ENCODE data around the gene ATP6V1G2. TPM values are rescaled to one million over a fixed set of nuclear protein-coding genes. Genes with fewer than 3 reads are reported as not detected.

Gene ATP6V1G2
- total RNA-seq, 1 experiment from 2014 or later = 1.2 TPM

DNA sequence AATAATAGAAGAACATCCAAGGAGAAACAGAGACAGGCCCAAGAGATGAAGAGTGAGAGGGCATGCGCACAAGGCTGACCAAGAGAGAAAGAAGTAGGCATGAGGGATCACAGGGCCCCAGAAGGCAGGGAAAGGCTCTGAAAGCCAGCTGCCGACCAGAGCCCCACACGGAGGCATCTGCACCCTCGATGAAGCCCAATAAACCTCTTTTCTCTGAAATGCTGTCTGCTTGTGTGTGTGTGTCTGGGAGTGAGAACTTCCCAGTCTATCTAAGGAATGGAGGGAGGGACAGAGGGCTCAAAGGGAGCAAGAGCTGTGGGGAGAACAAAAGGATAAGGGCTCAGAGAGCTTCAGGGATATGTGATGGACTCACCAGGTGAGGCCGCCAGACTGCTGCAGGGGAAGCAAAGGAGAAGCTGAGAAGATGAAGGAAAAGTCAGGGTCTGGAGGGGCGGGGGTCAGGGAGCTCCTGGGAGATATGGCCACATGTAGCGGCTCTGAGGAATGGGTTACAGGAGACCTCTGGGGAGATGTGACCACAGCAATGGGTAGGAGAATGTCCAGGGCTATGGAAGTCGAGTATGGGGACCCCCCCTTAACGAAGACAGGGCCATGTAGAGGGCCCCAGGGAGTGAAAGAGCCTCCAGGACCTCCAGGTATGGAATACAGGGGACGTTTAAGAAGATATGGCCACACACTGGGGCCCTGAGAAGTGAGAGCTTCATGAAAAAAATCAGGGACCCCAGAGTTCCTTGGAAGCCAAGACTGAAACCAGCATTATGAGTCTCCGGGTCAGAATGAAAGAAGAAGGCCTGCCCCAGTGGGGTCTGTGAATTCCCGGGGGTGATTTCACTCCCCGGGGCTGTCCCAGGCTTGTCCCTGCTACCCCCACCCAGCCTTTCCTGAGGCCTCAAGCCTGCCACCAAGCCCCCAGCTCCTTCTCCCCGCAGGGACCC, 28.0 kb upstream of the ATP6V1G2 start:
- intact Hi-C loops (cut with micrococcal nuclease) = no loop called here
- Mint-ChIP-seq H3K27ac (ENCODE audit: low read depth, unreplicated experiment) (no peak overlapping the region), H3K4me3 (ENCODE audit: unreplicated experiment) (no peak overlapping the region), H3K27me3 (ENCODE audit: insufficient read depth, unreplicated experiment) (peaks cover 20% of the 10 kb centered on the region), H3K4me1 (ENCODE audit: insufficient read depth, unreplicated experiment) (peaks cover 6% of the 10 kb centered on the region), H3K9me3 (ENCODE audit: unreplicated experiment) (no peaks in the 10 kb centered on the region), H3K36me3 (ENCODE audit: insufficient read depth, unreplicated experiment) (peaks cover 7% of the 10 kb centered on the region)
- no TSS peak for BruUV-seq (replicated peaks)
- ChIA-PET POLR2A (interaction anchor here (1.4 kb wide), 1 partner anchor 15 kb away, joined by 3 read pairs; no protein-coding TSS in a partner anchor), CTCF (interaction anchor here (1.2 to 18.9 kb wide), 3 partner anchors 13 to 33 kb away, joined by 4 to 215 read pairs (median 5); partner anchors contain the start of genes DDX39B and NCR3)
- TF ChIP-seq, protein P1, sequence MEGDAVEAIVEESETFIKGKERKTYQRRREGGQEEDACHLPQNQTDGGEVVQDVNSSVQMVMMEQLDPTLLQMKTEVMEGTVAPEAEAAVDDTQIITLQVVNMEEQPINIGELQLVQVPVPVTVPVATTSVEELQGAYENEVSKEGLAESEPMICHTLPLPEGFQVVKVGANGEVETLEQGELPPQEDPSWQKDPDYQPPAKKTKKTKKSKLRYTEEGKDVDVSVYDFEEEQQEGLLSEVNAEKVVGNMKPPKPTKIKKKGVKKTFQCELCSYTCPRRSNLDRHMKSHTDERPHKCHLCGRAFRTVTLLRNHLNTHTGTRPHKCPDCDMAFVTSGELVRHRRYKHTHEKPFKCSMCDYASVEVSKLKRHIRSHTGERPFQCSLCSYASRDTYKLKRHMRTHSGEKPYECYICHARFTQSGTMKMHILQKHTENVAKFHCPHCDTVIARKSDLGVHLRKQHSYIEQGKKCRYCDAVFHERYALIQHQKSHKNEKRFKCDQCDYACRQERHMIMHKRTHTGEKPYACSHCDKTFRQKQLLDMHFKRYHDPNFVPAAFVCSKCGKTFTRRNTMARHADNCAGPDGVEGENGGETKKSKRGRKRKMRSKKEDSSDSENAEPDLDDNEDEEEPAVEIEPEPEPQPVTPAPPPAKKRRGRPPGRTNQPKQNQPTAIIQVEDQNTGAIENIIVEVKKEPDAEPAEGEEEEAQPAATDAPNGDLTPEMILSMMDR (IDR thresholded peaks at IDR 0.05; ENCODE audit: unreplicated experiment) = no peak
- no peak for DNase-seq (ENCODE audit: unreplicated experiment)

DNA sequence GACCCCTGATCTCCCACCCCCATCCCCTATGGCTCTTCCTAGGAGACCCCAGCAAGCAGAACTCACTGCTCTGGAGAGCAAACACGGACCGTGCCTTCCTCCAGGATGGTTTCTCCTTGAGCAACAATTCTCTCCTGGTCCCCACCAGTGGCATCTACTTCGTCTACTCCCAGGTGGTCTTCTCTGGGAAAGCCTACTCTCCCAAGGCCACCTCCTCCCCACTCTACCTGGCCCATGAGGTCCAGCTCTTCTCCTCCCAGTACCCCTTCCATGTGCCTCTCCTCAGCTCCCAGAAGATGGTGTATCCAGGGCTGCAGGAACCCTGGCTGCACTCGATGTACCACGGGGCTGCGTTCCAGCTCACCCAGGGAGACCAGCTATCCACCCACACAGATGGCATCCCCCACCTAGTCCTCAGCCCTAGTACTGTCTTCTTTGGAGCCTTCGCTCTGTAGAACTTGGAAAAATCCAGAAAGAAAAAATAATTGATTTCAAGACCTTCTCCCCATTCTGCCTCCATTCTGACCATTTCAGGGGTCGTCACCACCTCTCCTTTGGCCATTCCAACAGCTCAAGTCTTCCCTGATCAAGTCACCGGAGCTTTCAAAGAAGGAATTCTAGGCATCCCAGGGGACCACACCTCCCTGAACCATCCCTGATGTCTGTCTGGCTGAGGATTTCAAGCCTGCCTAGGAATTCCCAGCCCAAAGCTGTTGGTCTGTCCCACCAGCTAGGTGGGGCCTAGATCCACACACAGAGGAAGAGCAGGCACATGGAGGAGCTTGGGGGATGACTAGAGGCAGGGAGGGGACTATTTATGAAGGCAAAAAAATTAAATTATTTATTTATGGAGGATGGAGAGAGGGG, 27.1 kb upstream of the ATP6V1G2 start:
- Mint-ChIP-seq H3K4me3 (ENCODE audit: unreplicated experiment) (no peak overlapping the region), H3K27me3 (ENCODE audit: insufficient read depth, unreplicated experiment) (peaks cover 29% of the 10 kb centered on the region), H3K36me3 (ENCODE audit: insufficient read depth, unreplicated experiment) (peaks cover 7% of the 10 kb centered on the region), H3K9me3 (ENCODE audit: unreplicated experiment) (no peaks in the 10 kb centered on the region), H3K4me1 (ENCODE audit: insufficient read depth, unreplicated experiment) (peaks cover 6% of the 10 kb centered on the region), H3K27ac (ENCODE audit: low read depth, unreplicated experiment) (no peak overlapping the region)
- CTCF ChIA-PET = interaction anchor here (1.2 to 18.9 kb wide), 3 partner anchors 14 to 32 kb away, joined by 4 to 215 read pairs (median 5); partner anchors contain the start of genes DDX39B and NCR3
- intact Hi-C loops (cut with micrococcal nuclease) = no loop called here
- BruUV-seq (replicated peaks) = no TSS peak
- no peak for DNase-seq (ENCODE audit: unreplicated experiment)
- POLR2A ChIA-PET = interaction anchor here (1.4 kb wide), 1 partner anchor 14 kb away, joined by 3 read pairs; no protein-coding TSS in a partner anchor
- TF ChIP-seq, protein P1 (IDR thresholded peaks at IDR 0.05; ENCODE audit: unreplicated experiment) = no peak

DNA sequence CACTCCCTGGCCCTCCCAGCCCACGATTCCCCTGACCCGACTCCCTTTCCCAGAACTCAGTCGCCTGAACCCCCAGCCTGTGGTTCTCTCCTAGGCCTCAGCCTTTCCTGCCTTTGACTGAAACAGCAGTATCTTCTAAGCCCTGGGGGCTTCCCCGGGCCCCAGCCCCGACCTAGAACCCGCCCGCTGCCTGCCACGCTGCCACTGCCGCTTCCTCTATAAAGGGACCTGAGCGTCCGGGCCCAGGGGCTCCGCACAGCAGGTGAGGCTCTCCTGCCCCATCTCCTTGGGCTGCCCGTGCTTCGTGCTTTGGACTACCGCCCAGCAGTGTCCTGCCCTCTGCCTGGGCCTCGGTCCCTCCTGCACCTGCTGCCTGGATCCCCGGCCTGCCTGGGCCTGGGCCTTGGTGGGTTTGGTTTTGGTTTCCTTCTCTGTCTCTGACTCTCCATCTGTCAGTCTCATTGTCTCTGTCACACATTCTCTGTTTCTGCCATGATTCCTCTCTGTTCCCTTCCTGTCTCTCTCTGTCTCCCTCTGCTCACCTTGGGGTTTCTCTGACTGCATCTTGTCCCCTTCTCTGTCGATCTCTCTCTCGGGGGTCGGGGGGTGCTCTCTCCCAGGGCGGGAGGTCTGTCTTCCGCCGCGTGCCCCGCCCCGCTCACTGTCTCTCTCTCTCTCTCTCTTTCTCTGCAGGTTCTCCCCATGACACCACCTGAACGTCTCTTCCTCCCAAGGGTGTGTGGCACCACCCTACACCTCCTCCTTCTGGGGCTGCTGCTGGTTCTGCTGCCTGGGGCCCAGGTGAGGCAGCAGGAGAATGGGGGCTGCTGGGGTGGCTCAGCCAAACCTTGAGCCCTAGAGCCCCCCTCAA, 25.9 kb upstream of the ATP6V1G2 start, which contains the start of gene LTA:
Gene LTA, plus strand, starts transcription at position 249 of the 871 bp plus-strand sequence. Its CDS starts 454 bp downstream, at position 703.
- Mint-ChIP-seq H3K4me3 (ENCODE audit: unreplicated experiment) (no peak within 1 kb of the TSS), H3K36me3 (ENCODE audit: insufficient read depth, unreplicated experiment) (peaks cover 7% of the 10 kb centered on the region), H3K9me3 (ENCODE audit: unreplicated experiment) (no peaks in the 10 kb centered on the region), H3K27ac (ENCODE audit: low read depth, unreplicated experiment) (no peak within 1 kb of the TSS), H3K4me1 (ENCODE audit: insufficient read depth, unreplicated experiment) (peaks cover 6% of the 10 kb centered on the region), H3K27me3 (ENCODE audit: insufficient read depth, unreplicated experiment) (peaks cover 38% of the 10 kb centered on the region)
- no TSS peak for BruUV-seq (replicated peaks)
- POLR2A ChIA-PET = no interaction called here
- CTCF ChIA-PET = interaction anchor here (18.9 kb wide), 1 partner anchor 25 kb away, joined by 215 read pairs; the partner anchor contains the start of gene NCR3
- intact Hi-C loops (cut with micrococcal nuclease) = no loop called here
- DNase-seq (ENCODE audit: unreplicated experiment) = no peak
- TF ChIP-seq, protein P1 (IDR thresholded peaks at IDR 0.05; ENCODE audit: unreplicated experiment) = no peak

Measured in MCF 10A (cell line).